Glomerular visceral epithelial cell (primary cell): Measurements from ENCODE around the gene LUZP2.

Experiments
- DNase-seq: peaks from one replicate; pipeline ENCODE4 v3.0.0-alpha.2; 2016; ENCODE audit errors: extremely low spot score

Gene LUZP2

DNA sequence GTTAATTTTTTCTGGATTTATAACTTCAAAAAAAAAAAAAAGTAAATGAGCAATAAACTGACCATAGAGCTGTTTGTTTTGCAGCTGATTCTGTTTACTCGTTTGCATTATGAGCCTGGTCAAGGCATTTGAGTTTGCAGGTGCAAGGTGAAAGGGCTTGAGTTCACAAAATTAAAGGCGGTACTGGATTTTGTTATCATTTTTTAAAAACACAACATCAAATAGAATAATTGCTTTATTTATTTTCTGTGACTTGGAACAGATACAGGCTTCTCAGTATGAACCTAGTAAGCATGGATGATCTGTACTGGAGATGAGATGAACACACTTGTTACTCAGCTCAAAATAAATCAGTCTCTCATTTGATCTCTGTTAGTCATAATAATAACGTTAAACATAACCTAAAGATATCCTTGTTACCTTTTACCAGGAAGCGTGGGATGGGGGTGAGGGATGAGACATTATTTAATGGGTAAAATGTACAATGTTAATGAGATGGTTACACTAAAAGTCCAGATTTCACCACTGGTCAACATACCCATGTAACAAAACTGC is 137.8 kb downstream of the LUZP2 start:
- DNase-seq = no peak

DNA sequence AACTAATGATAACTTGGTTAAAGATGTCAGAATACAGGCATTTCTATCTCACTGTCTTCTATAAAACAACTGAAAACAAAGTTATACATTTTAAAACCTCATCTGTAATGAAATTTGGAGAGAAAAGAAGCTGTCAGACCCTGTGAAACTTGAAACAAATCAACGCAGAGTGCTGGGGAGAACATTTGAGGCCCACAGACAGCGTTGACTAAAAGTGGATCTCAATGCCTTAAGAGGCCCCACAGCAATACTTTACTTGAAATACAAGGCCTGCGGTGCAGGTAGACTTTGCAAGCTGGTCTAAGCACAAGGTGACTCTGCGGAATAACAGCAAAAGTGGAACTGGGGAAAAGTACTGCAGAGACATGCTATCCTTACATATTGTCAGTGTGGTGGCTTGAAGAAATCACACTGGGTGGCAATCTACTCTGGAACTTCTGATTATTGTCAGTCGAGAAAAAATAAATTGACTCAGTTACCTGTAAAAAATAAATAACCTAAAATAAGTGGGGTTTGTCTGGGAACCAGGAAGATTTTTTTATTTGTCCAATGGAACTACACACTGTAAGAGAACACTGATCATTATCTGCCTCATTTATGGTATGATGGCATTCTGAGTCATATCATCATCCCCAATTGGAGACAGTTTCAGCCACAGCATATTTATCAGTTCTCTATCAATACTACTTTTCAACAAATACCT is 138.9 kb downstream of the LUZP2 start:
- no peak for DNase-seq

DNA sequence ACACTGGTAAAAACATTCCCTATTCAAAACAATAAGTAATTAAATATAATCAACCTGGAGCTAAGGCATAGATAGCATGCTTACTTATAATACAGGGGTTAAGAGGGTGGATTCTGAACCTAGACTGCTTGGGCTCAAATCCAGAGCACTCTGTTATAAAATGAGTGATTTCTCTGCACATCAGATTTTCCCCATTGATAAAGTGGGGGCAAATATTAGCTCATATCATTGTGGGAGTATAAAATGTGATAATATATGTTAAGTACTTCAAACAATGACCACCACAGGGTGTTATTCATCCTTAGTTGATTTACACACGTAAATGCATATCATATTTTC is 139.4 kb downstream of the LUZP2 start:
- no peak for DNase-seq

DNA sequence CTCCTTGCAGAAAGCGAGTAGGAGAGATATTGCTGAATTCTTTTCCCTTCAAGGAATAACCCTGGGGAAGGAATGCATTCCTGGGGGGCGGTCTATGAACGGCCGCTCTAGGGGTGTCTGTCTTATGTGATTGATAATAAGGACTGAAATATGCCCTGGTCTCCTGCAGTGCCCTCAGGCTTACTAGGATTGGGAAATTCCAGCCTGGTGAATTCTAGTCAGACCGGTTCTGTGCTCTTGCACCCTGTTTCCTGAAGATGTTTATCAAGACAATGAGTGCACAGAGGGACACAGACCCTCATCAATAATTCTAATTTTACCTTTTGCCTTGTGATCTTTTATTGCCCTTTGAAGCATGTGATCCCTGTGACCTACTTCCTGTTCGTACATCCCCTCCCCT is 140.7 kb downstream of the LUZP2 start:
- no peak for DNase-seq

DNA sequence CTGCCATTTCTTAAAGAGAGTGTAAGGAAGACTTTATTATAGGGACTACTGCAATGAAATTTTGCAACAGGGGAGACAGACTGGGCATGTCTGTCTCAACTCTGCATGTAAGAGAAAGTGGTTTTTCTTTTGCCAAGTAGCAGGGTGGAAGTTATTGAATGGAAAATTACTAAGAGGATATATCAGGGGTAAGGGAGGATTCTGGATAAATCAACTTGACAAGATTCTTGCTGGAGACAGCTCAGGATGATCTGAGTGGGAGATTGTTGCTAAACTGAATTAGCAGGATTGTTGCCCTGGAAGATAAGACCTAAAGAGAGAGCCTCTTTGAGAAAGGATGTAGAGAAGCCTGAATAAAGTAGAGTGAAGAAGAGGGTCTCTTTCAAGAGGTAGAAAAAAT is 145.8 kb downstream of the LUZP2 start:
- DNase-seq = no peak

DNA sequence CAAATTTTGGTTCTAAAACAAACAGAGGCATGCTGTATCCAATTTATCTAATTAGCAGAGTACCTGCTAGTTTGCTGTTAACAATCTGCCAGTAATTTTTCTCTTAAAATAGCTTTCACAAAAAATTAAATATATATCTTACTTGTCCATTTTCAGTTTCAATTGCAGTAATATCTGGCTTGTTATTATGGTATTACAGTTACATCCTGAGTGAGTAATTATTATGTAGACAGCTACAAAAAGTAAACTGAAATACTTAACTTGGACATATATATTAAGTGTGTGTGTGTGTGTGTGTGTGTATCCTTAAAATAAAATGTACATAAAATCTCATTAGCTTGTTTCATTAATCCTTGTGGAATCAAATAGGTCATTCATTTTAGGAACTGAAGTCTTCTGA is 148.7 kb downstream of the LUZP2 start:
- DNase-seq = no peak

DNA sequence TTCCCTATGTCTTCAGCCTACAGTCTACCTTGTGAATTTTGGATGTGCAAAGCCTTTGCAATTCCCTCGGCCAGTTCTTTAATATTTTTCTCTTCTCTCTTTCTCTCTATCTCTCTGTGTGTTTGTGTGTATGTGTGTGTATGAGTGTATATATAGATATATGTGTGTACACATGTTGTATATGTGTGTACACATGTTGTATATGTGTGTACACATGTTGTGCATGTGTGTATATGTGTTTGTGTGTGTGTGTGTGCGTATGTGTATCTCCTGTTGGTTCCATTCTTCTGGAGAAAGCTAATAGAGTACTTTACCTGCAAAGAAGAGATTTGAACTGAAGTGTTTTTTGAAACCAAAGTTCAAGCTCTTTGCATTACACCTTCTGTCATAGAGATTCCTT is 155.0 kb downstream of the LUZP2 start:
- no peak for DNase-seq

DNA sequence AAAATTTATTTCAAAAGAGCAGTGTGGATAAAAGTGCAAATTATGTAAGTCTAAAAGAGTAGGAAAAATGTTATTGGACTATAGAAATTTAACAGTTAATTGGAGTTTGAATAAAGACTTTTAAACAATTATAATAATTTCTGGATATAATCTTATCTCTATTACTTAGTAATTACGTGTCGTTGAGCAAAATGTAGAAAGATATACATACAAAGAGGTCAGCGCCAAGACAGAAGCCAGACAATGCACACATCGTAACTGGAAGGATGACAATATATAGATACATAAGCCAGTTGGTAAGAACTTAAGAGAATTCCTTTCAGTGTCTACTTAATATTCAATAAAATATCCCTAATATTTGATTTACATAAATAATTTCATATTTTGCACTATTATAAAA is 157.0 kb downstream of the LUZP2 start:
- DNase-seq = no peak

DNA sequence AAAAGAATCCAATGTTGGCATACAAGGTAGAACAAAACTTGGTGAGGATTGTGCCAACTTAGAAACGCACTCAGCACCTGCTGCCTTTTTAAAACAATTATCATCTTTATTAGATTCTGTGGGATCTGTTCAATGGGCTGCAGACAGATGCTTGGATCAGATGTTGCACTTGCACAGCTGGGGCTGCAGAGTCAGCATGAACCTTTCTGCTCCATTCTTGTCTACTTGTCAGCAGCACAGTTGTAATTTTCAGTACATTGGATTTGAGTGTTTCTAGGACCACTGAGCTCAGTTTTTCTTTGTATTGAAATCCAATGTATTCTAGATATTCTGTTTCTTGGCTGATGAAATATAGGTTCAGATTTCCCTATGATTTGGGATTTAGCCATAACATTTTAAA is 164.5 kb downstream of the LUZP2 start:
- no peak for DNase-seq

DNA sequence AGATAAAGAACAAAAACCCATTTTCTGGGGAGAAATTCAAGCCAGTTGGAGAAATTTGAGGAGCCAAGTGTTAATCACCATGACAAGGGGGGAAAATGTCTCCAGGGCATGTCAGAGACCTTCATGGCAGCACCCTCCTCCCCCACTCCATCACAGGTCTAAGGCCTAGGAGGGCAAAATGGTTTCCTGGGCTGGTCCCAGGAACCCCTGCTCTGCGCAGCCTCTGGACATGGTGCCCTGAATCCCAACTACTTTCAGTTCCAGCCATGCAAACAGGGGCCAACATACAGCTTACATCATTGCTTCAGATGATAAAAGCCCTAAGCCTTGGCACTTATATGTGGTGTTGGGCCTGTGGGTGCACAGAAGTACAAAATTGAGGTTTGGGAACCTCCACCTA is 167.5 kb downstream of the LUZP2 start:
- no peak for DNase-seq

DNA sequence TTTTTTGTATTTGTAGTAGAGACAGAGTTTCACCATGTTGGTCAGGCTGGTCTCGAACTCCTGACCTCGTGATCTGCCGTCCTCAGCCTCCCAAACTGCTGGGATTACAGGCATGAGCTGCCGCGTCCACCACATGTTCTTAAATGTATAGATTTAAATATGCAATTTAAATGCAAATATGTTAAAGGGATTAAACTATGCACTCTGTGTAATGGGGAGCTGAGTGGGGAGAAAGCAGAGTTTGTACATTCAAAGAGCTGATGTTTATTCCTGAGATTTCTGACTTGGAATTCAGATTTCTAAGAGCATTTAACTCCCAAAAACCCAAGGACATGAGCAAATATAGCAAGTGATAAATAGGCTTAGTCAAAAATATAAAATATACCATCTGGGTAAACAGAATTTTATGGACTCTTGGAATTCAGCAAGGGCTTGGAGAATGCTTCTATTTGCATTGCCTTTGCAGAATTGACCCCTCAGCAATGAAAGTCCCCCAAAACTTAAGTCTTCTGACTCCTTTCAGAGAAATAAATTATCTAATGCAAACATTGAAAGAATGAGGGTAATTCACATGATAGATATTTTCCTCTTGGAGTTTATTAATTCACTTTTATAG is 170.6 kb downstream of the LUZP2 start:
- no peak for DNase-seq

DNA sequence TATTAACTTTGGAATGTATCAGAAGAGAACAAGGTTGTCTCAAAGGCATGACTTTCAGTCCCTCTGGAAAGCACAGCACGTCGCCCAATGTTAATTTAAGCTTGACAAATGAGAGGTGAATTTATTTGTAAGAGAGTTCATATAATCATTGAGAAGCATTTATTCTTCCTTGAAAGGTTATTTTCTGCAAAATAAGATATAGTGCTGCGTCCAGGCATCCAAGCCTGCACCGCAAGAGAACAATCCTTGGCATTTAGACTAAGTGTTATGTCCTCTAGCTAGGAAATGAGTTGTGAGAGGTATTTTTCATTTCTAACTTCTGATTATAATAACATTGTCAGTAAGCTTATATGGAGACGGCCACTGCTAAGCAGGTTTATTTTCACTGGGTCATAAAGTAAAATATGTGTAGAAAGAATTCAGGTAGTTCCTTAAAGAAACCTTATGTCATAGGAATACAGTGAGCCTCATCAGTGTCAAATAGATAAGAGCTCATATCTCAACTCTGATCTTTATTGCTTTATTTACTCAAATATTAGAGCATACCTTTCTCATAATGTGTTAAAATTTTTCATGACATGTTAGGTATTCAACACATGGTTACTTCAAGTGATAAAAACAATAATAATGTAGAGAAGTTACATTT is 182.0 kb downstream of the LUZP2 start:
- DNase-seq = no peak

DNA sequence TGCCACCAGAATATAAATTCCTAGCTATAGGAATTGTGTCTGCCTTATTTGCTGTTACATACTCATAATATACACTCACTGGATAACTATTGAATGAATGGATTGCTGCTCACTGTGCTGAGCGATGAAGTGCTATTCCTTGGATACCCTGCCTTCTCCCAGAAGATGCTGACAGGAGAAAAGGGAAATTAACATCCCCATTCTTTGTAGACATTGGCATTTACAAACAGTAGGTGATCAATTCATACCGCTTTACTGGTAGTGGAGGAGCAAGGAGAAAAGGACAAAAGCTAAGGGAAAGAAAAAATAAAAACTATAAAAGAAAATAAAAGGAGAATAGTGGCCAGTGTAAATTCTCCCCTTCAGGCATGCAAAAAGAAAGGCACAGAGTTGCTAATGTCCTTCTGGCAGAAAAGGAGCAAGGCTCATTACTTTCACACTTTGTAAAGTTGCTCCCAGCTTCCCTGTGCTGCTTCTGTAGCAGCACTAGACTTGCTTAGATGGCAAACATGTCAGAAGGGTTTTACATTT is 183.0 kb downstream of the LUZP2 start:
- no peak for DNase-seq

DNA sequence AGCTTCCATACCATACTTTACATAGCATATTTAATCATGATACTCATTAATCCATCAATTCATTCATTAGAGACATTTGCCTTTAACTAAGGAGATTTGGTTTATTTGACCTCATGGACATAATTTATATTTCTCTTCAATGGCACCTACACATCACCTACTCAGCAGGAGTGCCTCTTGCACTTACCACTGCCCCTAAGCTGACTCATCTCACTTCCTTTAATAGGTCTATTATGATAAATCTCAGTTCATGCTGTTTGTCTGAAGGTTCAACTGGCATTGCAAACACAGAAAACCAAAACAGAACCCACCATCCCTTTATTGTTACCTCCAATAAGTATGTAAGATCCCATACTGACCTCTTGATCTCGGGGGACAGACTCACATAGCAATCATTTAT is 186.7 kb downstream of the LUZP2 start:
- DNase-seq = no peak

DNA sequence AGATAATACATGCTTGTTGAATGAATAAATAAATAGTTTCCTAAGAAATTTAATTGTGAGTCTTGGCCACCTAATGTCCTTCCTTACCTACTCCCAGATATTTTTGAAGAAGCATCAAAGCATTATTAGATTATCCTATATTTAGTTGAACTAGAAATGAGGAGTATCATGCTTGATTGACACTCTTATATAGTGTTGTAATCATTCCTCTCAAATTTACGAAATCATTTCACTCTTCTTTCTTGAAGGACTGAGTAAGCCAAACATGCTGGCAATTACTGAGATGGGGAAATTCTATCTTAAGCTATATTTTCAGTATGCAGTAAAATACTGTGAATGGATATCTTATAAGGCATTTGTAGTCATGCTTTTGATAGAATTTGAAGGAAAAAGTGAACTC is 189.0 kb downstream of the LUZP2 start:
- no peak for DNase-seq

DNA sequence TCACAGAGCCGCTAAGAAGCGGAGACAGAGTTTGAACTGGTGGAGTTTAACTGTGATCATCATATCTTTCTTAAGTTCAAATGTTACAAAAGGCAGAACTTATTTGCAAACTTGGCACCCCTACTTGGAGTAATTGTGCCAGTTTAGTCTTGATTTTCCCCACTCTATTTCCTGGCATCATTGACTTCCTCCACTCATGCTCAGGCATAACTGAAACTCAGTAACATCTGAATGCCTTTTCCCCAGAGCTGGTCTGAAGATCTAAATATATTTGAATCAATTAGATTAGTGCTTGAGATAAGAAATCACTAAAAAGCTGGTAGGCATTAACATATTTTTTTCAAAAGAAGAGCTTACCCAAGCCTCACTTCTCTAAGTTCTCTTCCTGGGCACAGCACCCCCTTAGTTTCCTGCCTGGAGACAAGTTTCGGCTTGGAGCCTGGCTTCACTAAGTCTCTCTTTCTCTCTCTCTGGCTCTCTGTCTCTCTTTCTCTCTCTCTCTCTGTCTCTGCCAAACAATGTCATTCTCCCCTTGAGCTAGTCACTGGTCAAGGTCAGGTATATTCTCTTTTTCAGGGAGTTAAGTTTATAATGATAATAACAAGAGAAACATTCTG is 190.8 kb downstream of the LUZP2 start:
- DNase-seq = no peak

DNA sequence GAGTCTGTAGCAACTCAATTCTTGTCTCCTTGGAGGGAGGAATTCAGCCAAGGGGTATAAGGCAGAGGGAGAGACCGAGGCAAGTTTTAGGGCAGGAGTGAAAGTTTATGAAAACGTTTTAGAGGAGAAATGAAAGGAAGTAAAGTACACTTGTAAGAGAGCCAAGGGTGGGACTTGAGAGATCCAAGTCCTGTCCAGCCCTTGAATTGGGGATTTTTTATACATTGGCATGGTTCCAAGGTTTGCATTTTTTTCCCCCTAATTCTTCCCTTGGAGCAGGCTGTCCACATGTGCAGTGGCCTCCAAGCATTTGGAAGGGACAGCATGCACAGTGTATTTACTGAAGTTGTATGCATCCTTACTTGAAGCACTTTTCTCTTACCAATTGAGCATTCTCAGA is 192.1 kb downstream of the LUZP2 start:
- DNase-seq = no peak

DNA sequence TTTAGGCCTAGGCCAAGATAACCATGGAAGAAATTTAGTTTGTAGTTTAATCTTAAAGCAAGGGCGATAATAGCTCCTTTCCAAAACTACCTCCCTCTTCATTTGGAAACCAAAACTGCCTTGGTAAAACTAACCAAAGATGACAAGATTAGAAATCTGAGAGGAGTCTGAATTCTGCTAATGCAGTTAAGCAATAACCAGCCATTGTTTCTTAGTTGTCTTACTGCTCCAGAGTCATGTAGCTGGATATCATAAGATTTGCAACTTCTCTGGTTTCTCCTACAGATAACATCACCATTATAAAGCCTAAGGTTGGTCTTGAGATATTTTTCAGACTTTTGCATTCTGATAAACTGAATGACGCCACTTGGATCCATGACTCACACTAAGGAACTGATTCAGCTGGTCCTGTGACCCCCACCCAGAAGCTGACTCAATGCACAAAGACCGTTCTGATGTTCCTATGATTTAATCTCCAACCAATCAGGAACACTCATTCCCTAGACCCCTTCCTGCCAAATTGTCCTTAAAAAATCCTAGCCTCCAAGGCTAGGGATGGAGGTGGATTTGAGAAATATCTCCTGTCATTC is 200.8 kb downstream of the LUZP2 start:
- no peak for DNase-seq

DNA sequence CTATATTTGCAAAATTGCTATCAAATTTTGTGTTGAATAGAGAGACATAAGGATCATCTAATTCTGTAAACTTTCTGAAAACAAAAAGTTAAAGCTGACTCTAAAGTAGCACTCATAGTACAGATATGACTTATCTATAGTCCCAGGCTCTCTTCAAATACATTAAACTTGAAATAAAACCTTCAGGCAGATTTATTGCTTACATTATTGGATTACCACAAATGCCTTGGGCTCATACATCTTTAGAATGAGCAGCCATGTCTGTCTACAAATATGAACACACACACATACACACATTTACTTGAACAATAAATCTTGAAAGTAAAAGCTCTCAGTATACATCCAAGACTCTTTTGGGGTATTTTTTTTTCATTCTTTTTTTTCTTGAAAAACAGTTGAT is 207.9 kb downstream of the LUZP2 start:
- DNase-seq = no peak

DNA sequence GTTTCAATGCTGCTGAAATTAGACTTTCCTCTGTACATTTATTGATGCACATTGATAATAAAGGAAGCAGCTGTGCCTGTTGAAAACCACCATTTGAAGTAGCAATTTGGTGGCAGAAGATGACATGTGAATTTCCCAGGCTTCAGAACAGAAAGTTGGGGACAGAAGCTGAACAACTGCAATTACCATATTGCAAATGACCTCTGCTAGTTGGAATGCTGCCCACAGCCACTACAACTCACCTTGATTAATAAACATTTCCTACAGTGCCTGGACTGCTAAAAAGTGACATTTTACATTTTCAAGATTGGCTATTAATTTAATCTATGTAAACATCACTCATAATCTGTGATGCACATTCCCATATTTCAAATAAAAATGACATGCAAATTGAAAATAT is 208.6 kb downstream of the LUZP2 start:
- DNase-seq = no peak

DNA sequence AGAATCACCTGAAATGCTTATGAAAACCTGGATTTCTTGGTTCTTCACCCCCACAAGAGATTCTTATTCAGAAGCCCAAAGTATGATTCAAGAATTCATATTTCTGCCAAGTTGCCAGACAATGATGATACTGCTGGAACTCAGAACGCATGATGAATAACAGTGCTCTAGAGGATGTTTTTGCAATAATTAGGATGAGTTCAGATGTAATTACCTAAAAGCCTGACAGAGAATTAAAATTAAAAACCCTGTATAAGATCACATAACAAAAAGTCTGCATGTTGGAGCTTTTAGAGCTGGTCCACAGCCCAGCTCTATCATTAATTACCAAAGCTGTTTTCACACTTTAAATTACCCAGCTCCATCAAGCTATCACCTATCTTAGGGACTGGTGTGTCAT is 211.8 kb downstream of the LUZP2 start:
- DNase-seq = no peak

DNA sequence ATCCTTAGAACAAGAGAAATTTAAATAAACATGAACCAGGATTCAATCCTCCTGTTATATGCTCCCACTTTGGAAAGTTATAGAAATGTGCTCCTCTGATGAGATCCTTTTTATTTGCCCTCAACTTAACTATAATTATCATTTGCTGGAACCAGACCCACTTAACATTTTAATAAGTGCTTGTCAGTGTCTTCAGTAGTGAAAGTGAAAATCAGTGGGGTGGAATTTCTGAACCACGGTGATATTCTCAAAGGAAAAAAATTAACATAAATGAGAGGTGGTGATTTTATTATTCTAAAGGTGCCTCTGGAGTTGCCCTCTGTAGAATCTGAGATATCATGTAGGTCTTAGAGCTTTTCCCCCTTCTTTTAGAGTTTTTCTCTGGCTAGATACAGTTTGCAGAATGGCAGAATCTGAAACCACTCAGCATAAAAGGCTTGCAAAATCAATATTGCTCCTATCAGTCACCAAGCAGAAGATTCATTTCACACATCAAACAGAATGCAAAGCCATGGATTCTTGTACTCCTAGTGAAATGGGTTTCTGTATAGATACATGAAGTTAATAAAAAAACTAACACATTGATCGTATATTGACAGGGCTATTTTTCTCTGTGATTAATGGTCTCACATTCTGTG is 213.2 kb downstream of the LUZP2 start:
- DNase-seq = no peak
